ENCODE data around the gene TMEM158. TPM values are rescaled to one million over a fixed set of nuclear protein-coding genes. Genes with fewer than 3 reads are reported as not detected.

Gene TMEM158
- total RNA-seq, result 1 to 10 TPM in 2 of 6 donors, under 1 TPM in 1, not detected in 3; 0.76 to 3.8 (median 1.7) TPM

DNA sequence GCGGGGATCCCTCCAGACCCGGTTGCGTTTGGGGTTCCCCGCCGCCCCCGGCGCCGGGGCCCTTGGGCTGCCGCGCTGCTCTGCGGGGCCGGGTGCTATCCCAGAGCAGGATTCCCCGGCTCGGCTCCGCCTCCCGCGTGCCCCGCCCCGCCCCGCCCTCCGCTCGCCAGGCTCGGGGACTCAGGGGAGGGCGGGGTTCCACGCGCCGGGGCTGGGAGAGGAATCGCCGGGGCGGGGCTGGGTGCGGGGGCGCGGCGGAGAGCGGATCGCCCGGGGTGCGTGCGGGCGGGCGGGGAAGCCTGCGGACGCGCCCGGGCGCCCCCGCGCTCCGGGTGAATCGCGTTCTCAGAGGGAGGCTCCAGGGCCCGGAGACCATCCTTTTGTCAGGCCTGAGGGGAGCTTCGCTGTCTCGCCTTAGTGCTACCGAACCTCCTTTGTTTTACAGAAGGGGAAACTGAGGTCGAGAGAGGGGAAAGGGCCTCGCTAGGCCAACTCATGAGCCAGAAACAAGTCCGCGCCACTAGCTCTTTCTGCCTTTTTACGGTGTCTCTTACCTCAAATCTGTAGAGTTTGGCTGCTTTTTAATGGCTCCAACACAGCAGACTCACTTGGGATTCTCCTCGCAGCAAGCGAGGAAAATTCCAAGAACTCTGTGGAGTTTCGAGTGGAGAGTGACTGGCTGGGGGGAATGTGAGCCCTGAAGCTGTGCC is at the start of gene TMEM158:
Gene TMEM158 (minus strand): TSS at position 82 of the 710 bp plus-strand sequence. CDS start 260 bp downstream, outside the sequence.
- TF ChIP-seq POLR2A (IDR thresholded peaks at IDR 0.05) (no peak), EP300 (IDR thresholded peaks at IDR 0.05) (no peak), POLR2AphosphoS5 (IDR thresholded peaks at IDR 0.05) (no peak)
- TF ChIP-seq, protein P1, sequence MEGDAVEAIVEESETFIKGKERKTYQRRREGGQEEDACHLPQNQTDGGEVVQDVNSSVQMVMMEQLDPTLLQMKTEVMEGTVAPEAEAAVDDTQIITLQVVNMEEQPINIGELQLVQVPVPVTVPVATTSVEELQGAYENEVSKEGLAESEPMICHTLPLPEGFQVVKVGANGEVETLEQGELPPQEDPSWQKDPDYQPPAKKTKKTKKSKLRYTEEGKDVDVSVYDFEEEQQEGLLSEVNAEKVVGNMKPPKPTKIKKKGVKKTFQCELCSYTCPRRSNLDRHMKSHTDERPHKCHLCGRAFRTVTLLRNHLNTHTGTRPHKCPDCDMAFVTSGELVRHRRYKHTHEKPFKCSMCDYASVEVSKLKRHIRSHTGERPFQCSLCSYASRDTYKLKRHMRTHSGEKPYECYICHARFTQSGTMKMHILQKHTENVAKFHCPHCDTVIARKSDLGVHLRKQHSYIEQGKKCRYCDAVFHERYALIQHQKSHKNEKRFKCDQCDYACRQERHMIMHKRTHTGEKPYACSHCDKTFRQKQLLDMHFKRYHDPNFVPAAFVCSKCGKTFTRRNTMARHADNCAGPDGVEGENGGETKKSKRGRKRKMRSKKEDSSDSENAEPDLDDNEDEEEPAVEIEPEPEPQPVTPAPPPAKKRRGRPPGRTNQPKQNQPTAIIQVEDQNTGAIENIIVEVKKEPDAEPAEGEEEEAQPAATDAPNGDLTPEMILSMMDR (IDR thresholded peaks at IDR 0.05), result no peak
- H3K9me3 ChIP-seq, result no peaks in the 10 kb centered on the region
- 5 to 7% methylated on average over 9 to 28 of the region's 63 CpGs for WGBS, 2 donors
- H3K27me3 ChIP-seq, result peaks cover 0 to 17% (median 9%) of the 10 kb centered on the region in 4 donors
- ATAC-seq (ENCODE audit: low FRiP score in 2 of 2) (peak; percentile 62 to 95), DNase-seq (peak; percentile 87 to 97)
- no peaks in the 10 kb centered on the region for H3K36me3 ChIP-seq
- H3K27ac ChIP-seq, result peak within 1 kb of the TSS in 1 of 4 donors; percentile 19
- peaks cover 11 to 20% (median 11%) of the 10 kb centered on the region in 4 donors for H3K4me1 ChIP-seq
- peak within 1 kb of the TSS in 3 of 4 donors; percentile 58 to 64 (median 60) for H3K4me3 ChIP-seq

DNA sequence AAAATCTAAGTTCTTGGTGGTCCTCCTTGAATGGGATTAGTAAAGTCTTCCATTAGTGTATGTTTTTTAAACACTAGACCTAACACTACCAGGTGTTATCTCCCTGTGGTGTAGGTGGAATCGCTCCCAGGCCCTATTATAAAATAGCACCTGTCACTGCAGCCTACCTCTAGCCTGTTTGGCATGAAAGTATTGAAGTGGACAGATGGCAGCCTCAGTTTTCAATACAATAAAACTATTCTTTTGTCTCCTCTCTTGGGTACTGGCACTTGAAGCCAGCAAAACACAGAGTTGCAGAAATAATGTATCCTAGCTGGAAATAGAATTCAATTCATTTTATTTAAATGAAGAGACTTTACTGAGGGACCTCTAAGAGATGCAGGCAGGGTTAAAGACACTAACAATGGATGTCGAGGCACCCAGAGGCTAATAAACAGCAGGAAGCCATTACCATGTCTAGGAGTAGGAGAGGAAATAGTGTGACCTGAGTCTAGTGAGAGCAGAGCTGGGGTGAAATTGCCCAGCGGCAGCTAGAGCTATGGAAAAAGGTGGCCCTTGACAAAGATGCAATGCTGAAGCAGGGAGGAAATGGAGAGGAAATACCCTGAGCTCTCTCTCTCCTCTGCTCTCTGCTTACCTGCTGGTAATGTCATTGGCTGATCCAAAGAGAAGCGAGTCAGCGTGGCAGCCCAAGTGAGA is 49.1 kb upstream of the TMEM158 start:
- Histone ChIP-seq H3K27me3 (no peaks in the 10 kb centered on the region), H3K36me3 (no peaks in the 10 kb centered on the region), H3K4me3 (no peak overlapping the region), H3K4me1 (no peaks in the 10 kb centered on the region), H3K27ac (no peak overlapping the region), H3K9me3 (peaks cover 0 to 9% (median 6%) of the 10 kb centered on the region in 4 donors)
- ATAC-seq (ENCODE audit: low FRiP score in 2 of 2), result no peak
- WGBS, 2 donors, result 49 to 51% methylated on average over 5 of the region's 5 CpGs
- DNase-seq, result no peak
- TF ChIP-seq EP300 (IDR thresholded peaks at IDR 0.05) (no peak), POLR2A (IDR thresholded peaks at IDR 0.05) (no peak), POLR2AphosphoS5 (IDR thresholded peaks at IDR 0.05) (no peak)
- TF ChIP-seq, protein P1 (IDR thresholded peaks at IDR 0.05), result no peak

DNA sequence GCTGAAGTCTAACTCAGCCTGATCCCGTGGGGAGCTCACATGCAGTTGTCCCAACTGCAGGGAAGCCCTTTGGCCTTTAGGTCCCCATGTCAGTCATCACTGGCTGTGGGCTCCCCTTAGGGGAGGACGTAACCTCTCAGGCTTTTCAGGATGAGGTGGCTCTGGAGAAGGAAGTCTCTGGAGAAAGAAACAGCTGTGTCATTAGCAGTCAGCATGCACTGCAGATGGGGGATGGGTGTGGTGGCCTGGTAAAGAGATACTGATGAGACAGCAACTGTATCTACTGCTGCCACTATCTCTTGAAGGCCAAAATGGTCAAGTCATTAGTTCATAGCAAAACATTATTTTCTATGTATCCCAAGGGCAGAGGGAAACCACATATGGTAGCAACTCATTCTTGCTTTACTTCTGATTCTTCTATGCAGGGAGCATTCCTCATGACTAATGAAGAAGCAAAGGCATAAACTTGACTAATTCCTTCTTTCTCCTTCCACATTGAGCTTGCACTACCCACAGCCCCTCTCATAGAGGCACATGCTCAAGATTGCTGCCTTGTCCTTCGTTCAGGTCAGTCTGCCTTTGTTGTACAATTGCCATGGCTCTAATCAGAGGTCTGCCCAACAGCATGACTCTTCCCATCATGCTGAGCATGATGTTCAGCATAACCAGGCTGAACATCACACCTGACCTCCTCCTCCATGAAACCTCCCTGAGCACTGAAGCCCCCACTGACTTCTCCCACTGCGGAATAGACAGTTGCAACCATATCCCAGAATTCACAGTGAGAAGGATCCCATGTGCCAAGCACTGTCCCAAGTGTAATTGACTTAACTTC is 47.8 kb upstream of the TMEM158 start:
- Histone ChIP-seq H3K4me1 (no peaks in the 10 kb centered on the region), H3K27me3 (no peaks in the 10 kb centered on the region), H3K27ac (no peak overlapping the region), H3K9me3 (peaks cover 0 to 9% (median 6%) of the 10 kb centered on the region in 4 donors), H3K4me3 (no peak overlapping the region), H3K36me3 (no peaks in the 10 kb centered on the region)
- peak; percentile 32 to 49 for ATAC-seq (ENCODE audit: low FRiP score in 2 of 2)
- DNase-seq, result peak in 1 of 2 donors; percentile 28
- WGBS, 2 donors, result 65 to 70% methylated on average over 4 of the region's 4 CpGs
- TF ChIP-seq, protein P1 (IDR thresholded peaks at IDR 0.05), result no peak
- peak in 1 of 2 donors; percentile 19 for TF ChIP-seq POLR2AphosphoS5 (IDR thresholded peaks at IDR 0.05)

DNA sequence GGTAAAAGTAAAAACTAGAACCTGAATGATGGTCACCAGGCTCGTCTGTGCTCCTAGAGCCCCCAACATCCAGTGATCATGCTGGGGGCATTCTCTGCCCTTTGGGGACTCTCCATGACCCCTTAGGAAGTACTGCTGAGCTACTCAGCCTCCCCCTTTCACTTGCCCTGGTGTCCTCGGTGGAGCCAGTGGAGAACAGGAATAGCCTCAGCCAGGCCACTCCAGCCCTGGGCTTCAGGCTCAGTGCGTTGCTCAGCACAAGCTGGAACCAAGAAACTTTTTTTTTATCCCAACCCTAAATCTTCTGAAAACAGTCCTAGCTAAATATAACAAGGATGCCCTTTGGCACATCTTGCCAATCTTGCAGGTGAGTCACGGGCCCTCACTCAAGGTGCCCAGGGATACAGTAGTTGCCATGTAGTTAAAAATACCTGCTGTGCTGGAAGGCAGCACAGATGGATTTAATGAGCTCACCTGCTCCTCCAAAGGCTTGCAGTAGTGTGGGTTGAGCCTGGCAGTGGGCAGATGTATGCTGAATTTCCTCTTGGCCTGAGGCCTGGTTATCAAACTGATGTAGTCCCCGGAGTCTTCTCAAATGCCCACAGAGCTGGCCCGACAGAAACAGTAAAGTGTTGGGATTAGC is 46.9 kb upstream of the TMEM158 start:
- 89 to 90% methylated on average over 5 to 6 of the region's 6 CpGs for WGBS, 2 donors
- H3K4me3 ChIP-seq, result no peak overlapping the region
- no peaks in the 10 kb centered on the region for H3K4me1 ChIP-seq
- H3K36me3 ChIP-seq, result no peaks in the 10 kb centered on the region
- ATAC-seq (ENCODE audit: low FRiP score in 2 of 2) (no peak), DNase-seq (no peak)
- TF ChIP-seq, protein P1 (IDR thresholded peaks at IDR 0.05), result no peak
- TF ChIP-seq EP300 (IDR thresholded peaks at IDR 0.05), result no peak
- TF ChIP-seq POLR2AphosphoS5 (IDR thresholded peaks at IDR 0.05), result no peak
- no peak for TF ChIP-seq POLR2A (IDR thresholded peaks at IDR 0.05)
- no peaks in the 10 kb centered on the region for H3K27me3 ChIP-seq
- no peak overlapping the region for H3K27ac ChIP-seq
- peaks cover 0 to 9% (median 6%) of the 10 kb centered on the region in 4 donors for H3K9me3 ChIP-seq
